ACHN (cell line): ENCODE data around the gene UGT1A4.

ENCODE experiments used
- DNase-seq: peaks from one replicate; pipeline ENCODE4 v3.0.0-alpha.2; 2015
- in situ Hi-C: cut with HindIII; loops from 2 replicates; pipeline ENCODE4 v1.10.0; 2017; ENCODE audit warnings: low sequenced_read_pairs, low pct_ligation_motif_present, low pct_unique_long_range_greater_than_20kb

The UGT1A4 gene

DNA sequence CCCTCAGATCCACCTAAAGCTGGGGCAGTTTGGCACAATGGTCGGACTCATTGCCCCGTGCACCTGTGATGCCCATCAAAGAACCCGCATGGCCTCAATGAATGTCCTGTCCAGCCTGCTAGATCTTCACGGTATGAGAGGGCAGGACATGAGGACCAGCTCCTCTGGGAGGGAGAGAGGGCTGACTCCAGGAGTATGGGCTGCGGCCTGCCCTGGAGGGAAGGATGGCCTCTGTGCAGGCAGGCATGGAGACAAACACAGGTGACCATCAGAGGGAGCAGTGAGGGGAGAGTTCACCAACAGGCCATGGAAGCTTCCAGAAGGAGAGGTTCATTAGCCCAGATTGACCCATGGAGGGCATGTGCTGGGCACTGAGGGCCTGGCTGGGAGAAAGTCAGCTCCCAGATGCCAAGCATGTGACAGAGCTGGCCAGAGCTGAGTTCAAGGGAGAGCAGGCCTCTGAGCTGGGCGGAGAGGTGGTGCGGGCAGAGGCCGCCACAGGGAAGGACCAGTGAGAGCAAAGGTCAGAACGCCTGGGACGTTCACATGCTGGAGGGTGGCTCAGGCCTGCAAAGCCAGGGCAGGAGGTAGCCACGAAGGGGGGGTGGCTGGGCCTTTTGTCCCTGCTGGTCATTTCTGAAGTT lies 99.6 kb downstream of the UGT1A4 start:
- no peak for DNase-seq
- in situ Hi-C loops, result no loop called here

DNA sequence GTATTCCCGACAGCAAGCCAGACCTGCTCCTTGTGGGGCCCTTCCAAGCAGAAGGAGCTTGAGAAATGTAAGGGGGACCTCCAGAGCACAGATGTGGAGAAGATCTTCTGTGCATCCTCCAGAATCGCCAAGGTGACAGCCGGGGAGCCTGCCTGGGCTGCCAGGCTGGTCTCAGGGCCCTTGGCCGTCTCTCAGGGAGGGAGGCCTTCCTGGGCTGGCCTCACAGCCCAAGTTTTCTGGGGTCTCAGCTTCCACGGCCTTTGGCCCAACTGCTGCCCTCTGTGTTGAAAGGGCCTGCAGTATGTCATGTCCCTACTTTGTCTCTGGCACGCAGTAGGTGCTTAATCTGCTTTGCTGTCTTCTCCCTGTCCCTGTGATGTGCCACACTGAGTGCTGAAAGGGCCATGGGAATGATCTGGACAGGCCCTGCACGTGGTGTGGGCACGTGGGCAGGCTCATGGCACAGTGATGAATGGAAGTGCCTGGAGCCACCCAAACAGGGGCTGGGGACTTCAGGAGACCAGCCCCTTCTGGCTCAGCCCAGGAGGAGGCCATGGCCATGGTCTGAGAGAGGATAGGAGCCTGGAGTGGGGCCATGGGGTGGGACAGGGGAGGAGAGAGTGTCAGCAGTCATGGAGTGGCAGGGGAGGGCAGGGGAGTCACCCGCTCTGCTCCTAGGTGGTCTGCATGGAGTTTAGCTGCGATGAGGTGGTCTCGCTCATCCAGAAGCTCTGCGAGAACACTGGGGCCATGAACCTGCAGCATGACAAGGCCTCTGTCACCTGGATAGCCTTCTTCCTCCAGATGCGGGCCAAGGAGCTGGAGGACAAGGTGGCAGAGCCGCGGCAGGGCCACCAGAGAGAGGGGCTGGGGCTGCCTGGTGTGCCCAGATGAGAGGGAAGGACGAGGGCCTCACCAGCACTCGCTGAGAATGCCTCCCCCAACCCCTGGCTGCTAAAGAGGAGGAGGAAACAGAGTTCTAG lies 100.4 kb downstream of the UGT1A4 start:
- DNase-seq, result no peak
- in situ Hi-C loops, result no loop called here

DNA sequence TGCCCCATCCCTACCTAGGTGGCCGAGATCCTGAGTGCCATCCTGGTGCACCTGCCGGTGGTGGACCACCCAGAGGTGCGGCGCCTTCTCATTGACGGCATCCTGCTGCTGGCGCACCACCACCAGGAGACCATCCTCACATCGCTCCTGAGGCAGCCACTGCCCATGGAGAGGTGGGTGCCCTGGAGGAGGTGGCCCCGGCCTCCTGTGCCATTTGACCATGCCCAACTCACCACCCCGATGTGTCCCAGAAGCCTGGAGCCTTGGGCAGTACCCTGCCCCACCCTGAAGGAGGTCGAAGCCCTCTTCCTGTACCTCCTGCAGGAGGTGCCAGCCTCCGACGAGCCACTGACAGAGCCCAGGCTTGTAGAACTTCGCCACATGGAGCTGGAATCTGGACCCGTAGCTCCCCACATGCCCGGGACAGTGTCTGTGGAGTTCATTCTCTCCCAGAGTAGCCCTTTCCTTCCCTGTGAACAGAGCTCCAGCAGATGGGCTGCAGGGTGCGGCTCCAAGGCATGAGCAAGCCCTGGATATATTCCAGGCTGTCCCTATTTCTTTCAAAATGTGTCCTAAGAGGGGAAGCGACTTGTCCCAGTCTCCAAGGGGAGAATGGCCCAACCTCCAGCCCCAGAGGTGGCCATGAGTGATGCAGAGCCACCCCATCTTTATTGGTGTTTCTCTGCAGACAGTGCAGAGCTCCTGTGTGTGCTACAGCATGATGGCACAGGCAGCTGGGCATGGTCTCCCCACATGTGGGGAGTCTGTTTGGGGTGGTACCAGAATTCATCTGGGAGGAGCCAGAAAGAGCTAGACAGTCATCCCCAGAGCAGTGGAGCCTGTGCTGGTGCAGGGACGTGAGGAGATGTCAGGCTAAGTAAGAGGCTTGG lies 101.6 kb downstream of the UGT1A4 start:
- DNase-seq, result no peak
- in situ Hi-C loops, result no loop called here

DNA sequence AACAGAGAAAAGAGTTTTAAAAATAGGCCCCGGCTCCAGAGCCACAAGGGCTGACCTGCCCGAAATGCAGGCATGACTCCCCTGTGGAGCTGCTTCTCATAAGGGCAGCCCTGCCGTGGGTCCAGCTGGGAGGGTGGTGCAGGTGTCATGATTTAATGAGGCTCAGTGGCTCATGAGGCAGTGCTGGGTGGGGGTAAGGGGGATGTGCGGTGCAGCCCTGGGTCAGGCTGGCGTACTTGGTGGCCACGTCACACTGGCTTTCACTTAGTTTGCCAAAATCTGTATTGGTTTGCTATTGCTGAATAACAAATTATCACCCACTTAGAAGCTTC lies 102.2 kb downstream of the UGT1A4 start:
- no peak for DNase-seq

DNA sequence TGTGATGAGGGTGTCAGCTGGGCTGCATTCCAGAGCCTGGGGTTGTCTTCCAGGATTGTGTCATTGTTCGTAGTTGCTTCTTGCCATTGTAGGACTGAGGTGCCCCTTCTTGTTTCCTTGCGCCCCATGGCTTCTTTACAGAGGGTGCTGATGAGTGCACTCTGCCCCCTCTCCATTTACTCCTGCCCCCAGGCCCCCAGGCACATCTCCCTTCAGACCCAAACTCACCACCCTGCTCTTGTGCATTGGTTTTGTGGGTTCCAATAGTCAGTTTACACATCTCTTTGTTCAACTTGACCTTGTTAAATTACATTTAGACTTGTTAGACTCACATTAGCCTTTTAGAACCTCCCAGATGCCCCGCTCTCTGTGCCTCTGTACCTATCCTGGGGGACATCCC lies 102.7 kb downstream of the UGT1A4 start:
- DNase-seq, result no peak
- in situ Hi-C loops, result no loop called here

More for the DNA sequence above, 102.2 kb downstream of the UGT1A4 start:
- in situ Hi-C loops, result no loop called here

DNA sequence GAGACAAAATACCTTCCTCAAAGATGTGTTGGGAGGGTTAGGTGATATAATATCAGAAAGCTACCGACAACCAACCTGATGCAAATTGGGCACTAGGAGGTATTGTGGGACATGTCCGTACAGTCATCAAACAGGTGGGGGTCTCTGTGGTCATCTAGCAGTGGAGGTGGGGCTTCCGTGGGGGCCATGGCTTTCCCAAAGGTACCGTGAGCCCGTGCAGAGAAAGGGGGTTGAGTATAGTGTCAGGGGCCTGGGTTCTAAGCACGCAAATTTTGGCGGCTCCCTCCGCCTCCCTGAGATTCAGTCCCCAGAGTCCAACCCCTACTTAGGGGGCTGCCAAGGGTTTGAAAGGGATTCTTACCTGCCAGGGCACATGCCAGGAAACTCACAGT lies 103.2 kb downstream of the UGT1A4 start:
- no peak for DNase-seq
- in situ Hi-C loops, result no loop called here

DNA sequence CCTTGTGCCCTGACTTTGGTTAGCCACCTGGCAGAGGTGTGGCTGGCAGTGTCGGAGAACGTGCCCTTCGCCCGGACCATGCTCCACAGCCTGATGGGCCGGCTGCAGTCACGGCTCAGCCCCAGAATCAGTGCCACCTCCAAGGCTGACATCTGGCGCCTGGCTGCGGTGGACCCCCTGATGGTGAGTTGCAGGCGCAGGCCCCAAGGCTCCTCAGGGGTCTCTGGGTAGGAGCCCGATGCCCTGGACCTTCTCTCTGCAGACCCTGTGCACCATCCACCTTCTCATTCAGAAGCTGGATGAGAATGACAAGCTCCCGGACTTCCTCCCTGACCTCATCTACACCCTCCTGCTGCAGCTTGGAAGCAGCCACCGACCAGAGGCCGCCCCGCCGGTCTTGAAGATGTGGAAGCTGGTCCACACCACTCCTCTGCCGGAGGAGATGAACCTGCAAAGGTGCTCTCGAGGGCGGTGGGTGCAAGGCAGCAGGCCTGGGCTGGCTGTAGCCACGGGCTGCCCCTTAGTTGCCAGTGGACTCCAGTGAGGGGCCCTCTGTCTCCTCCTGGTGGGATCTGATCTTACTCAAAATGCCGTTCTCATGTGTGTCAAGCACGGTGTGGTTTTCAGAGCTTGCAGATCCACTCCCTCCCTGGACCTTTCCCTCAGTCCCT lies 103.7 kb downstream of the UGT1A4 start:
- in situ Hi-C loops, result no loop called here

More for the DNA sequence above, 103.7 kb downstream of the UGT1A4 start:
- DNase-seq, result no peak
